Thyroid gland (tissue), 4 donors: Measurements from ENCODE around the gene IRS1. TPM values are rescaled to one million over a fixed set of nuclear protein-coding genes. Genes with fewer than 3 reads are reported as not detected.

ENCODE experiments used
- DNase-seq, 2 donors: peaks; one replicate each; pipeline ENCODE4 v3.0.0-alpha.2; 2019
- H3K27ac ChIP-seq, 3 donors: fragments of 200-600 bp; sonication (generic); 1 replicate in 2 of 3; 2 replicates in 1 of 3; pipeline ENCODE4 v1.5.1; 2016 to 2019; ENCODE audit warnings: mild to moderate bottlenecking in 1 of 3, moderate library complexity in 1 of 3
- H3K27me3 ChIP-seq: fragments of 200-600 bp; sonication (generic); one replicate; pipeline ENCODE4 v1.5.1; 2019
- H3K36me3 ChIP-seq, 2 donors: fragments of 200-600 bp; sonication (generic); one replicate each; pipeline ENCODE4 v1.5.1; 2016 to 2019
- H3K4me1 ChIP-seq, 2 donors: fragments of 200-600 bp; sonication (generic); one replicate each; pipeline ENCODE4 v1.5.1; 2017 to 2019
- H3K4me3 ChIP-seq, 3 donors: fragments of 200-600 bp; sonication (generic); replicated peaks in 1 of 3; 1 replicate in 2 of 3; 2 replicates in 1 of 3; pipeline ENCODE4 v1.5.1; 2016; ENCODE audit warnings: mild to moderate bottlenecking in 1 of 3
- H3K9me3 ChIP-seq: fragments of 200-600 bp; sonication (generic); one replicate; pipeline ENCODE4 v1.5.1; 2017
- POLR2A ChIP-seq, 2 donors: fragments of 450-650 bp; IDR thresholded peaks; one replicate each; pipeline ENCODE4 v1.6.1; 2017; ENCODE audit warnings: antibody characterized with exemption in 2 of 2, mild to moderate bottlenecking in 2 of 2, moderate library complexity in 1 of 2
- WGBS, 2 donors: methylation state at CpG; one replicate each; pipeline ENCODE4 v1.1.5; 2017; 5-methylcytosine and 5-hydroxymethylcytosine counted together
- intact Hi-C: fragments of 100-400 bp; cut with DNase I; formaldehyde crosslinking; loops from one replicate; pipeline ENCODE4 v1.15.1; 2023
- total RNA-seq, 4 donors: library from RNA; depleted of rRNA; stranded (reverse); fragments of >200 nt; gene quantifications; one replicate each; pipeline ENCODE4 v1.2.3, GENCODE V29; 2016
- TF ChIP-seq, protein P1 (sequence below), 6 experiments: fragments of 200-600 bp in 3 of 6; fragments of 450-650 bp in 3 of 6; sonication (generic) in 3 of 6; IDR thresholded peaks; one replicate each; pipeline ENCODE4 v1.5.1; 2016 to 2019; ENCODE audit warnings: antibody characterized with exemption in 6 of 6, mild to moderate bottlenecking in 2 of 6, inconsistent platforms in 1 of 6, moderate library complexity in 1 of 6

The IRS1 gene
- total RNA-seq, 4 donors from 2014 or later: 61.9 to 166 (median 98.7) TPM

DNA sequence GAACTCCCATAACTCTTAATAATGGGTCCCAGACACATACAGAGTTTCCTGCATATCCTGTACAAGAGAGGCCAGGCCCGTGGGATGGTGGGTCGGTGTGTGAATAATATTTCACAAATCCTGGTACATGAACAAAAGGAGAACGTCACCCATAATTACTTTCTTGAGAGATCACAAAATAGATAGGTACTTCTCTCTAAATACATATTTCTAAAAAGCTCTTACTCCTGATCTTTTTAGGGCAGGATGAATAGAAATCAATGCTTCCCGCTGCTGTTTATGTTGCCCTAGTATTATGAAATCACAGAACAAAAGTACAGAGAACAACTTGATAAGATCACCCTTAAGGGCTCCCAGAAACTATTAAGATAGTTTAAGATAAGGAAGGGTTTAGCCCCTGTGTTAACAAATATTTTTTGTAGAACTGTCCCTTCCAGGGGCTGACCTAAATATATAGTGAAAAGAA, 5.4 kb downstream of the IRS1 start:
- peak in 1 of 2 donors; percentile 3 for DNase-seq
- peak overlapping the region in 2 of 3 donors; percentile 12 to 76 for H3K4me3 ChIP-seq
- H3K27me3 ChIP-seq: no peaks in the 10 kb centered on the region
- WGBS, 2 donors: 14 to 21% methylated on average over 4 of the region's 4 CpGs
- peaks cover 6 to 10% of the 10 kb centered on the region in 2 donors for H3K36me3 ChIP-seq
- intact Hi-C loops: loop anchor here (10.0 kb wide), 1 partner anchor 149 kb away; no protein-coding TSS in a partner anchor
- peak overlapping the region; percentile 84 to 98 (median 94) for H3K27ac ChIP-seq
- no peak for TF ChIP-seq POLR2A (IDR thresholded peaks at IDR 0.05)
- TF ChIP-seq, protein P1, sequence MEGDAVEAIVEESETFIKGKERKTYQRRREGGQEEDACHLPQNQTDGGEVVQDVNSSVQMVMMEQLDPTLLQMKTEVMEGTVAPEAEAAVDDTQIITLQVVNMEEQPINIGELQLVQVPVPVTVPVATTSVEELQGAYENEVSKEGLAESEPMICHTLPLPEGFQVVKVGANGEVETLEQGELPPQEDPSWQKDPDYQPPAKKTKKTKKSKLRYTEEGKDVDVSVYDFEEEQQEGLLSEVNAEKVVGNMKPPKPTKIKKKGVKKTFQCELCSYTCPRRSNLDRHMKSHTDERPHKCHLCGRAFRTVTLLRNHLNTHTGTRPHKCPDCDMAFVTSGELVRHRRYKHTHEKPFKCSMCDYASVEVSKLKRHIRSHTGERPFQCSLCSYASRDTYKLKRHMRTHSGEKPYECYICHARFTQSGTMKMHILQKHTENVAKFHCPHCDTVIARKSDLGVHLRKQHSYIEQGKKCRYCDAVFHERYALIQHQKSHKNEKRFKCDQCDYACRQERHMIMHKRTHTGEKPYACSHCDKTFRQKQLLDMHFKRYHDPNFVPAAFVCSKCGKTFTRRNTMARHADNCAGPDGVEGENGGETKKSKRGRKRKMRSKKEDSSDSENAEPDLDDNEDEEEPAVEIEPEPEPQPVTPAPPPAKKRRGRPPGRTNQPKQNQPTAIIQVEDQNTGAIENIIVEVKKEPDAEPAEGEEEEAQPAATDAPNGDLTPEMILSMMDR (IDR thresholded peaks at IDR 0.05): no peak
- H3K9me3 ChIP-seq: no peaks in the 10 kb centered on the region
- peaks cover 24 to 33% of the 10 kb centered on the region in 2 donors for H3K4me1 ChIP-seq

DNA sequence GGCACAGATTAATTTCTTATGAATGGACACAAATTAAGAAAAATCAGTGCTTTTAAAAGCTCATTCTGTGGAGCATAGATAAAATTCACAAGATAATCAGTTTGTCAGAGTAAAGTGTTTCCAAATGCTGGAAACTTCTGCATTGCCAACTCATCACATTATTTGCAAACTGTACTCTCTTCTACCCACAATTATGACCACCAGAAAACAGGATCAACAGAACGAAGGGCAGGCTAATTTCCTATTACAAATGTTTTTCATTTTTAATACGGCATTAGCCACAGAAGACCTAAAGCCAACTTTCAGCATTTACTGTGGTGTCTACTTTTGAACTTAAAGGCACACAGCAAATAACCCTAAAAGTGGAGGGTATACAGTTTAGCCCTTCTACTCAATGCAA, 6.0 kb downstream of the IRS1 start:
- 18 to 26% methylated on average over 2 of the region's 2 CpGs for WGBS, 2 donors
- Histone ChIP-seq H3K9me3 (no peaks in the 10 kb centered on the region), H3K27ac (peak overlapping the region; percentile 84 to 98 (median 94)), H3K4me3 (peak overlapping the region; percentile 12 to 76 (median 16)), H3K27me3 (no peaks in the 10 kb centered on the region), H3K4me1 (peaks cover 30 to 33% of the 10 kb centered on the region in 2 donors), H3K36me3 (peaks cover 6 to 10% of the 10 kb centered on the region in 2 donors)
- intact Hi-C loops: loop anchor here (10.0 kb wide), 1 partner anchor 149 kb away; no protein-coding TSS in a partner anchor
- no peak for DNase-seq
- TF ChIP-seq, protein P1 (IDR thresholded peaks at IDR 0.05): no peak
- TF ChIP-seq POLR2A (IDR thresholded peaks at IDR 0.05): no peak

DNA sequence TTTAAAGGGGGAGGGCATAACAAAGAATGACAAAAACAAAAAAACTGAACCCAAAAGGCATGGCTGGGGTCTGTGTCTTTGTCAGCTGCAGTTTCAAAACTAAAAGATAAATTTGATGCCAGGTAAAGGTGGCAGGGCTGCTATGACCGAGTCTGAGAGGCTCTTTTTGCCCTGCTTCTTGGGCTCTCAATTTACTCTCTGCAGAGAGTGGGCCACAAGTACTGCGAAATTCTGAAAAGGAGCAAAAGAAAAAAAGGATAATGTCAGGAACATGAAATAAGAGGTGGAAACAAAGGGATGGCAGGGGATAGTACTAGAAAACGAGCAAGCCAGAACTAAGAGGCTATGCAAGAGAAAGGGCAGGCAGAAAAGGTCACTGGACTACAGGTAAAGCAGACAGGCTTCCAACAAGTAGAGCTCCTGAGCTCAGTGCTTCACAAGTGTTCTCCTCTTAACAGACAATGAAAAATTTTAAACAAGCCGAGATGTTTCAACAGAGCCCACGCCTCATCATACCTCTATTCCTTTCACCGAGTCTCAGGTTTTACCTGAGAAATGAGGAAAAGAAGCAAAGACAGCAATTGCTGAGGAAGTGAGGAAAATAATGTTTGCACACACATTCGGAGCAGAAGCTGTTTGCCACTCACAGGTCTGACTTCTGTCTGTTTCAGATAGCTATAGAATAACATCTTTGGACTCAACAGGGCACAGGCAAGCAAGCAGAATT, 7.3 kb downstream of the IRS1 start:
- peak; percentile 41 to 52 for DNase-seq
- TF ChIP-seq, protein P1 (IDR thresholded peaks at IDR 0.05): no peak
- TF ChIP-seq POLR2A (IDR thresholded peaks at IDR 0.05): peak in 1 of 2 donors; percentile 61
- 26 to 27% methylated on average over 7 of the region's 7 CpGs for WGBS, 2 donors
- Histone ChIP-seq H3K4me3 (peak overlapping the region; percentile 3 to 76 (median 39)), H3K27me3 (no peaks in the 10 kb centered on the region), H3K4me1 (peaks cover 33 to 41% of the 10 kb centered on the region in 2 donors), H3K36me3 (peaks cover 6 to 10% of the 10 kb centered on the region in 2 donors), H3K27ac (peak overlapping the region; percentile 84 to 98 (median 94)), H3K9me3 (no peaks in the 10 kb centered on the region)
- intact Hi-C loops: loop anchor here (10.0 kb wide), 1 partner anchor 148 kb away; no protein-coding TSS in a partner anchor

DNA sequence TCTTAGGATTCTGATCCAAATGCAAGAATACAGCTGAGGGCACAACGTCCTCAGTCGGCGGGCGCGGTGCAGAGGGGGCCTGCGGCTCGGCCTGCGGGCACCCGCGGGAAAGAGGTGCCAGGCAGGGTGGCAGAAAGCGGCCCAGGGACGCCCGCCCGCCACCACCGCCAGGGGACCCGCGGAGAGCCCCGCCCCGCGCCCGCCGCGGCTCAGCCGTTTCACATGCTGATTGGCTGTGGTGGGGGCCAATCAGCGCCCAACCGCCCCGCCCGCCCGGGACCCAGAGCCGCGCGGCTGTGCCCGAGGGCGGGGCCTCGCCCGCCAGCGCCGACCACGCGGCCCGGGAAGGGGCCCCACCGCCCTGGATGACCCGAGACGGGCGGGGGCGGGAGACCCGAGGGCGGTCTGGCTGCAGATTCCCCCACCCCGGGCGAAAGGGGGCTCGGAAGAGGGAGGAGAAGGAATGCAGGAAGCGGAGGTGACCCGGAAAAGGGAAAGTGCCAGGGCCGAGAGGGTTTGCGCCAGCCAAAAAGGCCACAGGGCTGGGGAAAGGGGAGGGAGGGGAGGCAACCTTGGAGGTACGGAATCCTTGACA, 8.0 kb downstream of the IRS1 start:
- TF ChIP-seq, protein P1 (IDR thresholded peaks at IDR 0.05): peak in 4 of 6 experiments; percentile 38 to 77 (median 62)
- peak in 1 of 2 donors; percentile 77 for TF ChIP-seq POLR2A (IDR thresholded peaks at IDR 0.05)
- H3K4me3 ChIP-seq: peak overlapping the region; percentile 33 to 76 (median 39)
- H3K27ac ChIP-seq: peak overlapping the region; percentile 84 to 98 (median 94)
- H3K4me1 ChIP-seq: peaks cover 33 to 41% of the 10 kb centered on the region in 2 donors
- DNase-seq: peak; percentile 92 to 93
- intact Hi-C loops: loop anchor here (10.0 kb wide), 1 partner anchor 147 kb away; no protein-coding TSS in a partner anchor
- WGBS, 2 donors: 1% methylated on average over 28 to 32 of the region's 56 CpGs
- no peaks in the 10 kb centered on the region for H3K9me3 ChIP-seq
- peaks cover 4 to 10% of the 10 kb centered on the region in 2 donors for H3K36me3 ChIP-seq
- H3K27me3 ChIP-seq: no peaks in the 10 kb centered on the region
